GM12878 (cell line): Measurements from ENCODE around the gene C1orf87. TPM values are rescaled to one million over a fixed set of nuclear protein-coding genes. Genes with fewer than 3 reads are reported as not detected.

Source experiments
- ATAC-seq: fragments of 200-7000 bp; cut with Tn5 transposase; 3 replicates; pipeline ENCODE4 v1.9.1; 2020; ENCODE audit warnings: mild to moderate bottlenecking, moderate library complexity
- BruUV-seq: library from RNA; stranded (reverse); fragments of 400-500 nt; replicated peaks from 2 replicates; lab custom pipeline; 2021; lab: Mats Ljungman, UMichigan
- CTCF ChIA-PET: fragments of 300-600 bp; sonication (Branson Sonifier 250); formaldehyde crosslinking; extraction: SDS; loops from one replicate; lab custom pipeline; 2021; ENCODE audit warnings: inconsistent platforms; lab: Yijun Ruan, JAX
- POLR2A ChIA-PET: fragments of 350-600 bp; formaldehyde crosslinking; extraction: SDS; loops from one replicate; lab custom pipeline; 2021; ENCODE audit warnings: inconsistent platforms; lab: Charles Lee
- RAD21 ChIA-PET: fragments of 300-600 bp; sonication (Branson Sonifier 250); formaldehyde crosslinking; loops from one replicate; lab custom pipeline; 2023; ENCODE audit warnings: antibody characterized with exemption; ENCODE audit not compliant: unreplicated experiment; lab: Charles Lee
- SMC1A ChIA-PET: fragments of 300-600 bp; sonication (Branson Sonifier 250); formaldehyde crosslinking; loops from one replicate; lab custom pipeline; 2023; ENCODE audit not compliant: unreplicated experiment, uncharacterized antibody; lab: Charles Lee
- DNase-seq: peaks from one replicate; pipeline ENCODE4 v3.0.0-alpha.2; 2011; ENCODE audit warnings: low read depth, low spot score
- FAIRE-seq: peaks from 3 replicates; lab custom pipeline; 2011; peaks lifted over from hg19 to GRCh38; lab: Jason Lieb, UNC
- H2AFZ ChIP-seq: 2 replicates; pipeline ENCODE4 v1.6.0; 2011; ENCODE audit warnings: low read depth, low read length, control low read depth; ENCODE audit not compliant: control insufficient read depth
- H3K27ac ChIP-seq: 2 replicates; pipeline ENCODE4 v1.5.1; 2011; ENCODE audit warnings: control low read depth; ENCODE audit not compliant: control insufficient read depth, insufficient read depth
- H3K27me3 ChIP-seq, 2 experiments: replicated peaks in 1 of 2; 2 replicates each; pipeline versions ENCODE4 v1.6.0 to v1.6.1; 2011; ENCODE audit warnings: low read length in 1 of 2; ENCODE audit not compliant: control insufficient read depth in 2 of 2, insufficient read depth in 2 of 2
- H3K36me3 ChIP-seq, 2 experiments: 2 replicates each; pipeline ENCODE4 v1.5.1; 2011; ENCODE audit warnings: low read length in 1 of 2; ENCODE audit not compliant: control insufficient read depth in 2 of 2, insufficient read depth in 2 of 2
- H3K4me1 ChIP-seq: 2 replicates; pipeline ENCODE4 v1.6.1; 2011; ENCODE audit warnings: mild to moderate bottlenecking, low read length, moderate library complexity, mixed read lengths; ENCODE audit not compliant: control insufficient read depth, insufficient read depth
- H3K4me2 ChIP-seq: 2 replicates; pipeline ENCODE4 v1.6.0; 2011; ENCODE audit warnings: control low read depth; ENCODE audit not compliant: control insufficient read depth, insufficient read depth
- H3K4me3 ChIP-seq: fragments of 200-600 bp; sonication (generic); 2 replicates; pipeline ENCODE4 v1.5.1; 2016
- H3K79me2 ChIP-seq: 2 replicates; pipeline ENCODE4 v1.6.0; 2011; ENCODE audit warnings: low read length; ENCODE audit not compliant: control insufficient read depth, insufficient read depth
- H3K9ac ChIP-seq: 2 replicates; pipeline ENCODE4 v1.8.0; 2011; ENCODE audit warnings: low read length, control low read depth, mixed read lengths; ENCODE audit not compliant: control insufficient read depth, insufficient read depth
- H3K9me3 ChIP-seq: replicated peaks from 3 replicates; pipeline ENCODE4 v1.5.1; 2011; ENCODE audit warnings: mild to moderate bottlenecking, low read length; ENCODE audit not compliant: control insufficient read depth, insufficient read depth
- H4K20me1 ChIP-seq: 2 replicates; pipeline ENCODE4 v1.6.0; 2011; ENCODE audit not compliant: control insufficient read depth, insufficient read depth
- ATF7 ChIP-seq: fragments of 450-650 bp; IDR thresholded peaks from 2 replicates; pipeline ENCODE4 v1.6.1; 2016; ENCODE audit warnings: low read depth, mild to moderate bottlenecking
- BCLAF1 ChIP-seq: fragments of 450-650 bp; IDR thresholded peaks from 2 replicates; pipeline ENCODE4 v1.6.1; 2017; ENCODE audit warnings: antibody characterized with exemption, mild to moderate bottlenecking, moderate library complexity
- GABPA ChIP-seq: IDR thresholded peaks from 2 replicates; pipeline ENCODE4 v1.6.1; 2014; ENCODE audit warnings: antibody characterized with exemption, low read depth, mild to moderate bottlenecking, inconsistent platforms
- NFXL1 ChIP-seq: fragments of 450-650 bp; IDR thresholded peaks from 2 replicates; pipeline ENCODE4 v1.6.1; 2017; ENCODE audit warnings: antibody characterized with exemption, mild to moderate bottlenecking, borderline replicate concordance
- YBX1 ChIP-seq: fragments of 450-650 bp; IDR thresholded peaks from 2 replicates; pipeline ENCODE4 v1.6.1; 2016; ENCODE audit warnings: antibody characterized with exemption
- ZBED1 ChIP-seq: IDR thresholded peaks from 2 replicates; pipeline ENCODE4 v1.6.1; 2016; ENCODE audit warnings: borderline replicate concordance
- WGBS: methylation state at CpG from one replicate; pipeline ENCODE4 v1.1.6; 2016; ENCODE audit warnings: low lambda C conversion rate; ENCODE audit not compliant: insufficient replicate concordance, insufficient coverage; ENCODE audit errors: missing lambda C conversion rate; 5-methylcytosine and 5-hydroxymethylcytosine counted together
- in situ Hi-C: fragments of 300-500 bp; cut with MboI; formaldehyde crosslinking; loops from 9 replicates; pipeline ENCODE4 v1.14.3; 2018; ENCODE audit warnings: mixed read lengths
- intact Hi-C: fragments of 100-400 bp; cut with micrococcal nuclease; formaldehyde crosslinking; loops from one replicate; pipeline ENCODE4 v1.14.2; 2022; ENCODE audit not compliant: unreplicated experiment
- polyA plus RNA-seq, 11 experiments: library from polyadenylated mRNA; depleted of rRNA in 4 of 11; unstranded in 6 of 11; stranded (reverse) in 5 of 11; fragments of >200 nt; fragmentation: Nextera tagmentation in 4 of 11; fragmentation: Illumina TruSeq in 1 of 11; extraction: Ambion mirVana in 4 of 11; extraction: Trizol in 1 of 11; gene quantifications; 1 replicate in 1 of 11; 2 replicates in 10 of 11; pipeline versions ENCODE4 v1.2.1 to v1.2.3, GENCODE V29; 2011 to 2016; ENCODE audit warnings: inconsistent platforms in 2 of 11, missing spikeins in 2 of 11, low read depth in 1 of 11
- total RNA-seq, 4 experiments: library from RNA; depleted of rRNA in 3 of 4; stranded (reverse); fragments of >200 nt in 3 of 4; fragmentation: Illumina TruSeq in 1 of 4; extraction: Trizol in 1 of 4; gene quantifications; 2 replicates each; pipeline versions ENCODE4 v1.2.1 to v1.2.3, GENCODE V29; 2013 to 2021

C1orf87 gene
- total and polyA plus RNA-seq, 10 of the 15 experiments (the other 5 are each of a cell fraction or from before 2014, with no cell fraction given): not detected

DNA sequence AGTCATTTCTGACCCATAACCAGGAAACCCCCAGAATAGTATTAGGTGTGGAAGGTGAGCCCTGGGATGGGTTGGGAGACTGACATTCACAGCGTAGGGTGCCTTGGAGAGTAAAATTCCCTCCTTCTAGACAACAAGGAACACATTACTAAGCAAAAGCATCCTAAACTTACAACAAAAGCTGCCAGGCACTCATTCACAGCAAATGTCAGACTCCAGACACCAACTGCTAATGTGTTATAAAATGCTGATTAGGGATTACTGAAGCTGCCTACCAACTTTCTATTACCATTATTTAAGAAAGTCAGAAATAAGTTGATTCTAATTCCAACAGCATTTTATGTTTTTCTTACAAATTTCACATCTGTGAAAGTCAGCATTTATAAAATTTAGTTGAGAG lies 40.0 kb upstream of the C1orf87 start:
- Histone ChIP-seq H3K27me3 (no peaks in the 10 kb centered on the region), H4K20me1 (no peaks in the 10 kb centered on the region), H3K9me3 (no peaks in the 10 kb centered on the region), H3K4me2 (no peak overlapping the region), H3K79me2 (no peaks in the 10 kb centered on the region), H3K9ac (no peak overlapping the region), H2AFZ (no peak overlapping the region), H3K4me1 (no peaks in the 10 kb centered on the region), H3K36me3 (no peaks in the 10 kb centered on the region), H3K27ac (no peak overlapping the region), H3K4me3 (no peak overlapping the region)
- POLR2A ChIA-PET: no interaction called here
- CTCF ChIA-PET: no interaction called here
- WGBS: 0% methylated on average over 1 of the region's 1 CpG
- no peak for ATAC-seq
- in situ Hi-C loops (no loop called here), intact Hi-C loops (no loop called here)
- FAIRE-seq: no peak
- RAD21 ChIA-PET: no interaction called here
- DNase-seq: no peak
- BruUV-seq: no TSS peak
- SMC1A ChIA-PET: no interaction called here
- TF ChIP-seq YBX1 (no peak), BCLAF1 (no peak), ATF7 (no peak), ZBED1 (no peak)

DNA sequence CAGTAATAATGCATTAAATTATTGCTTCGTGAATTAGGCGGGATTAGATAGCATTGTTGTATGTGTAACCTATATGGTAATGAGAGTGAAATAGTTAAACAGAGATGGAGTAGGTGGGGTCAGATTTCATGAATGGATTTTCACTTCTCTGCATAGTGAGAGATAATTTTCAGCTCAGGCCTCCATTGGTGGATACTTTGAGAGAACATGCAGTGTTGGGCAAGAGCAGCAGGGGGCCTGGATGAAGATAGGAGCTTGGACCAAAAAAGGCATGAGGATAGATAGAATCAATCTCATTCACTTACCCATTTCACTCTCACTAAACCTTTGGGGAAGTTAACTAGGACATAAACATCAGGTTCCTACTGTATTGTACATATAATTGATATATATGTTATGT lies 39.5 kb upstream of the C1orf87 start:
- intact Hi-C loops: no loop called here
- WGBS: 83% methylated on average over 2 of the region's 2 CpGs
- Histone ChIP-seq H3K36me3 (no peaks in the 10 kb centered on the region), H3K27me3 (no peaks in the 10 kb centered on the region), H3K79me2 (no peaks in the 10 kb centered on the region), H3K9me3 (no peaks in the 10 kb centered on the region), H3K4me1 (no peaks in the 10 kb centered on the region), H2AFZ (no peak overlapping the region), H3K27ac (no peak overlapping the region), H4K20me1 (no peaks in the 10 kb centered on the region), H3K4me3 (no peak overlapping the region), H3K9ac (no peak overlapping the region), H3K4me2 (no peak overlapping the region)
- ChIA-PET SMC1A (no interaction called here), POLR2A (no interaction called here), RAD21 (no interaction called here), CTCF (no interaction called here)
- ATAC-seq (no peak), FAIRE-seq (no peak), DNase-seq (no peak)
- in situ Hi-C loops: no loop called here
- BruUV-seq: no TSS peak
- no peak for TF ChIP-seq GABPA
- no peak for TF ChIP-seq NFXL1
